Stromal cell of bone marrow (primary cell): ENCODE measurements around the gene DPEP2.
"Not testable (repeated sequence)": the region's sequence is repeated elsewhere in the genome, so short reads cannot be mapped to it uniquely, and the experiment has no call there.

Source experiments
- DNase-seq: peaks from one replicate; pipeline ENCODE4 v3.0.0-alpha.2; 2012; ENCODE audit warnings: low read depth

Gene DPEP2

GRCh38 chr16:67975321-67976105, 23.8 kb downstream of the DPEP2 start:
- DNase-seq: no peak

GRCh38 chr16:67972285-67972684, 27.0 kb downstream of the DPEP2 start:
- DNase-seq: not testable (repeated sequence)

DNA sequence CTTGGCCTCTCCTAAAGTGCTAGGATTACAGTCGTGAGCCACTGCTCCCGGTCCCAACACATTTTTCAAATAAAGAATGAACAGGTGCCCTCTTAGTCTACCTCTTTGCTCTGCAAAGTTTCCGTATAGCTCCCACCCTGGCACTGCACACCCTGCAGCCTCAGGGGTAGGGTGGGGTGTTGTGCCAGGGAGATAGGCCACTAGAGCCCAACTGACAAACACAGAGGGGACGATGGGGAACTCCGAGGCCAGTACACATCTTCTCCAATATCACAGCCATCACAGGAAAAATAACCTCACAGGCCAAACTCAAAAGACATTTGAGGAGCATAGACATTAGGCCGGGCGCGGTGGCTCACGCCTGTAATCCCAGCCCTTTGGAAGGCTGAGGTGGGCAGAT, 28.2 kb downstream of the DPEP2 start:
- DNase-seq: no peak

- no peak for DNase-seq
Measured at GRCh38 chr16:67969254-67970039, 29.8 kb downstream of the DPEP2 start.

- peak; percentile 64 for DNase-seq
Measured at GRCh38 chr16:67968400-67969253, 30.7 kb downstream of the DPEP2 start, which contains the start of gene SLC12A4. Gene SLC12A4 (minus strand): TSS chr16:67968637. CDS start chr16:67968553, 84 bp downstream.

- no peak for DNase-seq
Measured at GRCh38 chr16:67967958-67968399, 31.3 kb downstream of the DPEP2 start.

- no peak for DNase-seq
Measured at GRCh38 chr16:67967183-67967957, 31.9 kb downstream of the DPEP2 start.

- DNase-seq: no peak
Measured at GRCh38 chr16:67966549-67967182, 32.6 kb downstream of the DPEP2 start.

GRCh38 chr16:67965668-67966548, 33.4 kb downstream of the DPEP2 start:
- DNase-seq: no peak

GRCh38 chr16:67964477-67965131, 34.7 kb downstream of the DPEP2 start:
- DNase-seq: no peak

- no peak for DNase-seq
Measured at GRCh38 chr16:67963662-67964321, 35.5 kb downstream of the DPEP2 start.

- DNase-seq: no peak
Measured at GRCh38 chr16:67963292-67963661, 36.0 kb downstream of the DPEP2 start.

GRCh38 chr16:67962135-67962534, 37.1 kb downstream of the DPEP2 start:
- DNase-seq: no peak

- DNase-seq: no peak
Measured at GRCh38 chr16:67961551-67961957, 37.7 kb downstream of the DPEP2 start.

GRCh38 chr16:67959536-67960329, 39.6 kb downstream of the DPEP2 start:
- DNase-seq: peak; percentile 49

GRCh38 chr16:67957622-67958021, 41.7 kb downstream of the DPEP2 start:
- DNase-seq: no peak

DNA sequence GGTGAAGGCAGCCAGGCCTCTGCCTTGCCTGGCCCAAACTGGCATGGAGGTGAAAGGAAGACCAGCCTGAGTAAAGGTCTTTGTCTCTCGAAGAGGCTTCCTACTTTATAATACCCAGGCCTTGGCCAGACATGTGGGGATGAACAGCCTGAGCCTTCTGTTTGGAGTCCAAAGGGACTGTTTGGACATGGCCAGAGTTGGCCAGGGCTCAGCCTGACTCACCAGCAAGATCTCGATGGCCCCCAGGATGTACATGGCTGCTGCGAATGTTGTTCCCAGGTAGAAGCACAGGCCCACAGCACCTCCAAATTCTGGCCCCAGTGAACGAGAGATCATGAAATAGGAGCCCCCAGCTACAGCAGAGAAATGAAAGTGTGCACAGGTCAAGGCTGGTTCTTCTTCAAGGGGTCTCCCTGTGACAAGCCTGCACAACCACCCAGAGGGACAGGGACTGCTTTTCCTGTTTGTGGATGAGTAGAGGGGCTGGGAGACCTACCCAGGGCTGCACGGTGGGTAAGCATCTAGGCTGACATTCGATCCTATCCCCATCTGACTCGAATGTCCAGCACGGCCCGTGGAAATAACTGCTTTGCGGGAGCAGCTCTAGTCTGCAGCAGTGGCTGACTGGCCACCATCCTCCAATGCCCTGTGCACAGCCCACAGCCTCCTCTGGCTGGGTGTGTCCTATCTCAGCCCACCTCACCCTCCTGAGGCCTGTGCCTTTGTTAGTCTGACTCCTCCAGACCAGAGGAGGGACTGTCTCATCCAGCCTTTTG, 44.7 kb downstream of the DPEP2 start:
- no peak for DNase-seq
